Neuronal stem cell (in vitro differentiated cells): ENCODE measurements around the gene CWC27.

Source experiments
- DNase-seq: peaks from one replicate; pipeline ENCODE4 v3.0.0-alpha.2; 2013; ENCODE audit warnings: low spot score
- H2AFZ ChIP-seq: one replicate; pipeline ENCODE4 v1.6.1; 2013; ENCODE audit warnings: mild to moderate bottlenecking, low read length, inconsistent platforms
- H2AK5ac ChIP-seq: 2 replicates; pipeline ENCODE4 v1.6.1; 2013; ENCODE audit warnings: low read depth, mild to moderate bottlenecking, inconsistent platforms, low read length, moderate library complexity, mixed read lengths
- H2BK120ac ChIP-seq: 2 replicates; pipeline ENCODE4 v1.6.1; 2013; ENCODE audit warnings: low read depth, mild to moderate bottlenecking, inconsistent platforms, low read length, moderate library complexity, mixed read lengths
- H2BK12ac ChIP-seq: one replicate; pipeline ENCODE4 v1.6.1; 2013; ENCODE audit warnings: low read length, inconsistent platforms
- H2BK15ac ChIP-seq: 2 replicates; pipeline ENCODE4 v1.6.1; 2013; ENCODE audit warnings: mild to moderate bottlenecking, low read length, inconsistent platforms, mixed read lengths
- H2BK5ac ChIP-seq: one replicate; pipeline ENCODE4 v1.6.1; 2013; ENCODE audit warnings: inconsistent platforms, mild to moderate bottlenecking, low read length, moderate library complexity
- H3K14ac ChIP-seq: one replicate; pipeline ENCODE4 v1.6.1; 2013; ENCODE audit warnings: low read length, inconsistent platforms
- H3K18ac ChIP-seq: 2 replicates; pipeline ENCODE4 v1.6.1; 2013; ENCODE audit warnings: low read length, inconsistent platforms
- H3K23ac ChIP-seq: 2 replicates; pipeline ENCODE4 v1.6.1; 2013; ENCODE audit warnings: low read depth, mild to moderate bottlenecking, mixed read lengths, low read length, inconsistent platforms; ENCODE audit not compliant: poor library complexity
- H3K27ac ChIP-seq: replicated peaks from 3 replicates; pipeline ENCODE4 v1.5.1; 2013; ENCODE audit warnings: low read length, inconsistent platforms
- H3K27me3 ChIP-seq, 3 experiments: 2 replicates each; pipeline ENCODE4 v1.6.1; 2013; ENCODE audit warnings: low read length in 3 of 3, mild to moderate bottlenecking in 2 of 3, inconsistent platforms in 1 of 3, low read depth in 1 of 3, mixed read lengths in 1 of 3, moderate library complexity in 1 of 3; ENCODE audit not compliant: control insufficient read depth in 3 of 3, insufficient read depth in 3 of 3
- H3K36me3 ChIP-seq, 2 donors: replicated peaks in 1 of 2; 2 replicates each; pipeline ENCODE4 v1.6.1; 2013; ENCODE audit warnings: low read length in 2 of 2; ENCODE audit not compliant: control insufficient read depth in 2 of 2, insufficient read depth in 2 of 2
- H3K4ac ChIP-seq: 2 replicates; pipeline ENCODE4 v1.6.1; 2013; ENCODE audit warnings: inconsistent platforms, mild to moderate bottlenecking, low read length, moderate library complexity
- H3K4me1 ChIP-seq, 2 donors: 1 replicate in 1 of 2; 2 replicates in 1 of 2; pipeline ENCODE4 v1.6.1; 2013; ENCODE audit warnings: low read length in 2 of 2, low read depth in 1 of 2; ENCODE audit not compliant: control insufficient read depth in 2 of 2, insufficient read depth in 1 of 2
- H3K4me2 ChIP-seq: one replicate; pipeline ENCODE4 v1.6.1; 2013; ENCODE audit warnings: mild to moderate bottlenecking, low read length, inconsistent platforms; ENCODE audit not compliant: insufficient read depth, poor library complexity, severe bottlenecking
- H3K4me3 ChIP-seq, 2 donors: 2 replicates each; pipeline ENCODE4 v1.5.1; 2013; ENCODE audit warnings: low read length in 2 of 2, mild to moderate bottlenecking in 2 of 2, inconsistent platforms in 1 of 2, moderate library complexity in 1 of 2
- H3K79me1 ChIP-seq: one replicate; pipeline ENCODE4 v1.6.1; 2013; ENCODE audit warnings: low read depth, mild to moderate bottlenecking, inconsistent platforms, low read length, moderate library complexity
- H3K9ac ChIP-seq: one replicate; pipeline ENCODE4 v1.6.1; 2013; ENCODE audit warnings: mild to moderate bottlenecking, low read depth, low read length, inconsistent platforms; ENCODE audit not compliant: poor library complexity
- H3K9me3 ChIP-seq, 2 donors: replicated peaks in 1 of 2; 2 replicates each; pipeline versions ENCODE3 to v1.6.1; 2013; ENCODE audit warnings: low read length in 2 of 2, mild to moderate bottlenecking in 2 of 2, inconsistent platforms in 1 of 2, low read depth in 1 of 2, mixed read lengths in 1 of 2, moderate library complexity in 1 of 2; ENCODE audit not compliant: control insufficient read depth in 2 of 2, insufficient read depth in 1 of 2
- H4K8ac ChIP-seq: one replicate; pipeline ENCODE4 v1.6.1; 2013; ENCODE audit warnings: low read depth, mild to moderate bottlenecking, inconsistent platforms, low read length, moderate library complexity
- H4K91ac ChIP-seq: one replicate; pipeline ENCODE4 v1.6.1; 2013; ENCODE audit warnings: low read length, low read depth, mild to moderate bottlenecking, inconsistent platforms; ENCODE audit not compliant: poor library complexity
- WGBS, 2 donors: extraction: QIAGEN DNeasy Blood & Tissue Kit; methylation state at CpG; one replicate each; pipeline ENCODE4 v1.1.7; 2013; ENCODE audit warnings: missing lambda C conversion rate in 2 of 2, mixed read lengths in 1 of 2; ENCODE audit not compliant: insufficient read length in 2 of 2, insufficient replicate concordance in 1 of 2; ENCODE audit errors: extremely low coverage in 2 of 2; 5-methylcytosine and 5-hydroxymethylcytosine counted together

CWC27 gene

GRCh38 chr5:64880821-64881220 is 112.1 kb downstream of the CWC27 start:
- Histone ChIP-seq H2BK5ac (no peak overlapping the region), H3K79me1 (no peaks in the 10 kb centered on the region), H3K4ac (no peak overlapping the region), H3K4me2 (no peak overlapping the region), H3K36me3 (no peaks in the 10 kb centered on the region), H2AFZ (no peak overlapping the region), H3K4me1 (no peaks in the 10 kb centered on the region), H3K9me3 (no peaks in the 10 kb centered on the region), H3K9ac (no peak overlapping the region), H2BK12ac (no peak overlapping the region), H2BK15ac (no peak overlapping the region), H3K27ac (no peak overlapping the region), H4K91ac (no peak overlapping the region), H3K4me3 (no peak overlapping the region), H2BK120ac (no peak overlapping the region), H3K27me3 (no peaks in the 10 kb centered on the region), H3K18ac (no peak overlapping the region), H2AK5ac (no peak overlapping the region), H3K23ac (no peak overlapping the region), H4K8ac (no peak overlapping the region), H3K14ac (no peak overlapping the region)
- DNase-seq, result no peak
- no CpG with 5 or more reads among the region's 1 CpG for WGBS, 2 donors

DNA sequence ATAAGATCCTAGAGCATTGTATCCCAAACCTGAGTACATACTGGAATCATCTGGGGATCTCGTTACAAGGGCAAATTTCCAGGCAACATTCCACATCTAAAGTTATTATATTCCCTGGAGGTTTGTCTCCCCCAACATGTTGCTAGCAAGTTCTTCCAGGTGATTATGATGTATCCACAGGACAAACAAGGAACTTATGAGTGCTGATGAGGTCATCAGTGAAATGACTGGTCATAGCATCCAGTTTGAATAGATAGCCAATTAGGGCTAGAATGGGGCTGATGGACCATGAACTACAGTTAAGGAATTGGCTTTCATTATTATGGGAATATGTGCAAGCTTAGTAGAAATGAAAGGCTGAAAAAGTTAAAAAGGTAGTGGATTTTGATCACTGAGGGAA is 115.2 kb downstream of the CWC27 start:
- no peak overlapping the region for H2AFZ ChIP-seq

DNA sequence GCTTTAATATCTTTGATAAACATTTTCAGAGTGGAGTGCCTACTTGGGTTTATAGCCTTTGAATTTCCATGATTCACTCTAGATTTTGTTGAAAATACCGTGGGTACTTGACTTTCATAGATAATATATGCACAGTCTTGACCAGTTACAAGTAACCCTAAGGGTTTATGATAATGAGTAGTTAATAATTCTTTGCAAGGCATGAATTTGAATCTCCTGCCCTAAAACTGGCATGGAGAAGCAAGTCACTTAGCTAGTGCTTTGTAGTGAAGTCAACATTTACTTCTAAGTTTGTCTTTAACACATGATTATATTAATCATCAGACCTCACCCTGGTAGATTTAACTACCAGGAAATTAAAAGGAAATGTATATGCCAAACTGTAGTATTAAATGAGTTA is 115.8 kb downstream of the CWC27 start:
- Histone ChIP-seq H3K9me3 (no peaks in the 10 kb centered on the region), H3K27ac (no peak overlapping the region), H3K14ac (no peak overlapping the region), H3K23ac (no peak overlapping the region), H3K27me3 (no peaks in the 10 kb centered on the region), H3K36me3 (peaks cover 0 to 2% of the 10 kb centered on the region in 2 donors), H3K4me3 (no peak overlapping the region), H3K9ac (no peak overlapping the region), H2BK120ac (no peak overlapping the region), H4K91ac (no peak overlapping the region), H2BK12ac (no peak overlapping the region), H3K4me2 (no peak overlapping the region), H3K4me1 (no peaks in the 10 kb centered on the region), H2BK5ac (no peak overlapping the region), H3K18ac (no peak overlapping the region), H2AFZ (no peak overlapping the region), H2BK15ac (no peak overlapping the region), H3K79me1 (no peaks in the 10 kb centered on the region), H2AK5ac (no peak overlapping the region), H4K8ac (no peak overlapping the region), H3K4ac (no peak overlapping the region)
- no peak for DNase-seq
- no CpG with 5 or more reads among the region's 1 CpG for WGBS, 2 donors

More for the DNA sequence above, 115.2 kb downstream of the CWC27 start:
- Histone ChIP-seq H4K8ac (no peak overlapping the region), H4K91ac (no peak overlapping the region), H3K27ac (no peak overlapping the region), H3K14ac (no peak overlapping the region), H3K9me3 (no peaks in the 10 kb centered on the region), H3K4me3 (no peak overlapping the region), H3K9ac (no peak overlapping the region), H3K4ac (no peak overlapping the region), H3K23ac (no peak overlapping the region), H3K18ac (no peak overlapping the region), H2AK5ac (no peak overlapping the region), H3K4me2 (no peak overlapping the region), H3K36me3 (peaks cover 0 to 2% of the 10 kb centered on the region in 2 donors), H2BK12ac (no peak overlapping the region), H3K4me1 (no peaks in the 10 kb centered on the region), H2BK5ac (no peak overlapping the region), H2BK15ac (no peak overlapping the region), H3K27me3 (no peaks in the 10 kb centered on the region), H2BK120ac (no peak overlapping the region), H3K79me1 (no peaks in the 10 kb centered on the region)
- no CpG with 5 or more reads among the region's 1 CpG for WGBS, 2 donors
- no peak for DNase-seq

DNA sequence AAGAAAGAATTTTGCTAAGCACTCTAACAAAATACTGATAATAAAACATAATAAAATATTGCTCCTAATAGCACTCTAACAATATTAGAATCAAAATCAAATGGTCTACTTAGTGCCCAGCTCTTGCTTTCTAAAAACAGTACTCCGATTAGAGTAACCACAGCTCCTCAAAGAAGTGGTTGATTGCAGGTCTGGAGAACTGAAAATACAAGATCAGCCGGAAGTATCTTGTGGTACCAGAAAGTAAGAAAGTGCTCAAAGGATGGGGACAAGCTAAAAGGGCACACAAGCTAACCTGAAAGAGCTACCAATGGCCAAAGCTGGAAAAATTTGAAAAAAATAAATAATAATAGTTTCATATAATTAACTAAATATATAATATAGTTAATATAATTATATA is 119.2 kb downstream of the CWC27 start:
- no CpG with 5 or more reads among the region's 2 CpGs for WGBS, 2 donors

More for the DNA sequence above, 119.2 kb downstream of the CWC27 start:
- Histone ChIP-seq H3K4me3 (no peak overlapping the region), H2AFZ (no peak overlapping the region), H3K27me3 (no peaks in the 10 kb centered on the region), H2BK120ac (no peak overlapping the region), H3K36me3 (peaks cover 0 to 2% of the 10 kb centered on the region in 2 donors), H4K8ac (no peak overlapping the region), H2AK5ac (no peak overlapping the region), H3K4me2 (no peak overlapping the region), H3K79me1 (no peaks in the 10 kb centered on the region), H3K14ac (no peak overlapping the region), H3K18ac (no peak overlapping the region), H3K9me3 (no peaks in the 10 kb centered on the region), H3K27ac (no peak overlapping the region), H2BK15ac (no peak overlapping the region), H3K23ac (no peak overlapping the region), H2BK5ac (no peak overlapping the region), H3K4ac (no peak overlapping the region), H3K4me1 (no peaks in the 10 kb centered on the region), H3K9ac (no peak overlapping the region), H4K91ac (no peak overlapping the region), H2BK12ac (no peak overlapping the region)
- DNase-seq, result no peak
